ENCODE measurements around the gene ZBTB2.

GRCh38 chr6:151409260-151409659 lies 17.9 kb upstream of the ZBTB2 start:
- TF ChIP-seq CTCF (conservative IDR thresholded peaks at IDR 0.05) (no peak), EZH2 (IDR thresholded peaks at IDR 0.05; ENCODE audit: low read depth) (no peak)

Measured in PC-9 (cell line).